ENCODE measurements around the gene VTA1. TPM values are rescaled to one million over a fixed set of nuclear protein-coding genes. Genes with fewer than 3 reads are reported as not detected.
"Not testable (repeated sequence)": the region's sequence is repeated elsewhere in the genome, so short reads cannot be mapped to it uniquely, and the experiment has no call there.

Gene VTA1
- total RNA-seq, 1 donor from 2014 or later: 33.4 TPM

- DNase-seq (ENCODE audit: low spot score): no peak
Measured at GRCh38 chr6:142171351-142171750, 24.3 kb downstream of the VTA1 start.

- no peak for DNase-seq (ENCODE audit: low spot score)
Measured at GRCh38 chr6:142172758-142173157, 25.7 kb downstream of the VTA1 start.

- no peak for DNase-seq (ENCODE audit: low spot score)
Measured at GRCh38 chr6:142173980-142174379, 26.9 kb downstream of the VTA1 start.

- DNase-seq (ENCODE audit: low spot score): no peak
Measured at GRCh38 chr6:142174703-142175102, 27.6 kb downstream of the VTA1 start.

GRCh38 chr6:142178129-142178528, 31.1 kb downstream of the VTA1 start:
- no peak for DNase-seq (ENCODE audit: low spot score)

GRCh38 chr6:142182004-142182403, 34.9 kb downstream of the VTA1 start:
- DNase-seq (ENCODE audit: low spot score): no peak

GRCh38 chr6:142183351-142183750, 36.3 kb downstream of the VTA1 start:
- DNase-seq (ENCODE audit: low spot score): no peak

- DNase-seq (ENCODE audit: low spot score): no peak
Measured at GRCh38 chr6:142184307-142184706, 37.2 kb downstream of the VTA1 start.

GRCh38 chr6:142185641-142186040, 38.6 kb downstream of the VTA1 start:
- no peak for DNase-seq (ENCODE audit: low spot score)

- no peak for DNase-seq (ENCODE audit: low spot score)
Measured at GRCh38 chr6:142187209-142187608, 40.1 kb downstream of the VTA1 start.

GRCh38 chr6:142188341-142188740, 41.3 kb downstream of the VTA1 start:
- DNase-seq (ENCODE audit: low spot score): not testable (repeated sequence)

- DNase-seq (ENCODE audit: low spot score): no peak
Measured at GRCh38 chr6:142189057-142189456, 42.0 kb downstream of the VTA1 start.

- no peak for DNase-seq (ENCODE audit: low spot score)
Measured at GRCh38 chr6:142192343-142192742, 45.3 kb downstream of the VTA1 start.

GRCh38 chr6:142193621-142194020, 46.6 kb downstream of the VTA1 start:
- DNase-seq (ENCODE audit: low spot score): no peak

GRCh38 chr6:142195862-142196541, 48.9 kb downstream of the VTA1 start:
- no peak for DNase-seq (ENCODE audit: low spot score)

GRCh38 chr6:142200846-142201628, 54.0 kb downstream of the VTA1 start:
- no peak for DNase-seq (ENCODE audit: low spot score)

GRCh38 chr6:142207265-142207877, 60.3 kb downstream of the VTA1 start:
- no peak for DNase-seq (ENCODE audit: low spot score)

GRCh38 chr6:142210606-142211005, 63.5 kb downstream of the VTA1 start:
- no peak for DNase-seq (ENCODE audit: low spot score)

GRCh38 chr6:142213402-142213801, 66.3 kb downstream of the VTA1 start:
- no peak for DNase-seq (ENCODE audit: low spot score)

- no peak for DNase-seq (ENCODE audit: low spot score)
Measured at GRCh38 chr6:142218446-142218845, 71.4 kb downstream of the VTA1 start.

- no peak for DNase-seq (ENCODE audit: low spot score)
Measured at GRCh38 chr6:142222022-142222421, 75.0 kb downstream of the VTA1 start.

GRCh38 chr6:142223938-142224337, 76.9 kb downstream of the VTA1 start:
- DNase-seq (ENCODE audit: low spot score): no peak
